ENCODE measurements around the gene NPM3.

GRCh38 chr10:101789686-101790085 is 6.4 kb upstream of the NPM3 start:
- TF ChIP-seq POLR2A (IDR thresholded peaks at IDR 0.05): no peak
- TF ChIP-seq, protein P1, sequence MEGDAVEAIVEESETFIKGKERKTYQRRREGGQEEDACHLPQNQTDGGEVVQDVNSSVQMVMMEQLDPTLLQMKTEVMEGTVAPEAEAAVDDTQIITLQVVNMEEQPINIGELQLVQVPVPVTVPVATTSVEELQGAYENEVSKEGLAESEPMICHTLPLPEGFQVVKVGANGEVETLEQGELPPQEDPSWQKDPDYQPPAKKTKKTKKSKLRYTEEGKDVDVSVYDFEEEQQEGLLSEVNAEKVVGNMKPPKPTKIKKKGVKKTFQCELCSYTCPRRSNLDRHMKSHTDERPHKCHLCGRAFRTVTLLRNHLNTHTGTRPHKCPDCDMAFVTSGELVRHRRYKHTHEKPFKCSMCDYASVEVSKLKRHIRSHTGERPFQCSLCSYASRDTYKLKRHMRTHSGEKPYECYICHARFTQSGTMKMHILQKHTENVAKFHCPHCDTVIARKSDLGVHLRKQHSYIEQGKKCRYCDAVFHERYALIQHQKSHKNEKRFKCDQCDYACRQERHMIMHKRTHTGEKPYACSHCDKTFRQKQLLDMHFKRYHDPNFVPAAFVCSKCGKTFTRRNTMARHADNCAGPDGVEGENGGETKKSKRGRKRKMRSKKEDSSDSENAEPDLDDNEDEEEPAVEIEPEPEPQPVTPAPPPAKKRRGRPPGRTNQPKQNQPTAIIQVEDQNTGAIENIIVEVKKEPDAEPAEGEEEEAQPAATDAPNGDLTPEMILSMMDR (IDR thresholded peaks at IDR 0.05 in 4 of 5, conservative IDR thresholded peaks at IDR 0.05 in 1 of 5): no peak

Measured in gastrocnemius medialis (tissue), 4 donors.